ENCODE results near the gene ESX1. TPM values are rescaled to one million over a fixed set of nuclear protein-coding genes. Genes with fewer than 3 reads are reported as not detected.

The ESX1 gene
- total RNA-seq: 0.15 and 2.4 TPM in 2 replicates

GRCh38 chrX:104254442-104255115 is at the start of gene ESX1:
Gene ESX1 (minus strand): TSS chrX:104254933. CDS start chrX:104254849, 84 bp downstream.

Other genes starting within 250 kb of the ESX1 start
- gene H2BW1, start 241.2 kb downstream of the ESX1 start, total RNA-seq: not detected in 2 replicates
- gene H2BW2, start 215.0 kb downstream of the ESX1 start, total RNA-seq: not detected in 2 replicates
- 1.5 and 2.7 TPM in 2 replicates for gene TMSB15C, start 178.7 kb downstream of the ESX1 start, total RNA-seq
- gene ZCCHC18, start 142.4 kb downstream of the ESX1 start, total RNA-seq: 0.31 TPM in 1 of 2 replicates, not detected in the other
- 2.6 and 4.7 TPM in 2 replicates for gene SLC25A53, start 97.9 kb downstream of the ESX1 start, total RNA-seq
- 14.7 and 19.2 TPM in 2 replicates for gene FAM199X, start 88.5 kb downstream of the ESX1 start, total RNA-seq

All from hair follicular keratinocyte (primary cell).